GM23338 (cell line): ENCODE data around the gene TNS1. TPM values are rescaled to one million over a fixed set of nuclear protein-coding genes. Genes with fewer than 3 reads are reported as not detected.

Experiments
- ATAC-seq: fragments of 200-7000 bp; cut with Tn5 transposase; 3 replicates; pipeline ENCODE4 v1.9.1; 2020
- DNase-seq: peaks from one replicate; pipeline ENCODE4 v3.0.0-alpha.2; 2015; ENCODE audit warnings: low spot score
- H2AFZ ChIP-seq: fragments of 200-600 bp; sonication (generic); 2 replicates; pipeline ENCODE4 v1.8.0; 2016; ENCODE audit warnings: antibody characterized with exemption, mild to moderate bottlenecking, moderate library complexity
- H3F3A ChIP-seq: fragments of 200-600 bp; sonication (generic); replicated peaks from 2 replicates; pipeline ENCODE4 v1.8.0; 2017; ENCODE audit warnings: antibody characterized with exemption, mixed run types, low read depth
- H3K27ac ChIP-seq: fragments of 200-600 bp; sonication (generic); 2 replicates; pipeline ENCODE4 v1.6.1; 2016; ENCODE audit warnings: low read depth
- H3K27me3 ChIP-seq: fragments of 200-600 bp; sonication (generic); 2 replicates; pipeline ENCODE4 v1.8.0; 2016; ENCODE audit warnings: mild to moderate bottlenecking, mixed run types, moderate library complexity; ENCODE audit not compliant: insufficient read depth
- H3K36me3 ChIP-seq: fragments of 200-600 bp; sonication (generic); 2 replicates; pipeline ENCODE4 v1.8.0; 2016; ENCODE audit warnings: mild to moderate bottlenecking; ENCODE audit not compliant: insufficient read depth
- H3K4me1 ChIP-seq: fragments of 200-600 bp; sonication (generic); 2 replicates; pipeline ENCODE4 v1.8.0; 2016; ENCODE audit warnings: mild to moderate bottlenecking, moderate library complexity; ENCODE audit not compliant: insufficient read depth
- H3K4me2 ChIP-seq: fragments of 200-600 bp; sonication (generic); 2 replicates; pipeline ENCODE4 v1.7.1; 2017; ENCODE audit warnings: mixed run types
- H3K4me3 ChIP-seq: fragments of 200-600 bp; sonication (generic); 2 replicates; pipeline ENCODE4 v1.6.1; 2016; ENCODE audit warnings: mixed run types
- H3K79me2 ChIP-seq: fragments of 200-600 bp; sonication (generic); replicated peaks from 2 replicates; pipeline ENCODE4 v1.8.0; 2017; ENCODE audit warnings: mild to moderate bottlenecking; ENCODE audit not compliant: insufficient read depth
- H3K9me2 ChIP-seq: fragments of 200-600 bp; sonication (generic); 2 replicates; pipeline ENCODE4 v1.8.0; 2017; ENCODE audit not compliant: insufficient read depth
- H4K20me1 ChIP-seq: fragments of 200-600 bp; sonication (generic); replicated peaks from 2 replicates; pipeline ENCODE4 v1.8.0; 2017; ENCODE audit warnings: mild to moderate bottlenecking; ENCODE audit not compliant: insufficient read depth
- H3K27ac Mint-ChIP-seq: 2 replicates; pipeline ENCODE4 v1.8.0; 2020; ENCODE audit warnings: inconsistent platforms, mild to moderate bottlenecking, moderate library complexity, mixed read lengths
- H3K27me3 Mint-ChIP-seq: 3 replicates; pipeline ENCODE4 v1.8.0; 2022; ENCODE audit warnings: low read depth, mild to moderate bottlenecking, moderate library complexity, mixed read lengths, inconsistent platforms; ENCODE audit not compliant: insufficient read depth, poor library complexity
- H3K36me3 Mint-ChIP-seq: 3 replicates; pipeline ENCODE4 v1.8.0; 2021; ENCODE audit warnings: low read depth, mild to moderate bottlenecking, inconsistent platforms, moderate library complexity, mixed read lengths
- H3K4me1 Mint-ChIP-seq: 3 replicates; pipeline ENCODE4 v1.8.0; 2020; ENCODE audit warnings: mild to moderate bottlenecking, inconsistent platforms, mixed read lengths
- H3K4me3 Mint-ChIP-seq: 3 replicates; pipeline ENCODE4 v1.8.0; 2021; ENCODE audit warnings: moderate library complexity, mild to moderate bottlenecking, inconsistent platforms, mixed read lengths
- H3K9me3 Mint-ChIP-seq: 3 replicates; pipeline ENCODE4 v1.8.0; 2020; ENCODE audit warnings: moderate library complexity, mild to moderate bottlenecking, inconsistent platforms, mixed read lengths
- CREB1 ChIP-seq: fragments of 250-450 bp; sonication (Bioruptor Pico); IDR thresholded peaks from 2 replicates; pipeline ENCODE4 v1.5.0; 2020; ENCODE audit warnings: low read depth, mild to moderate bottlenecking, moderate library complexity
- EZH2phosphoT487 ChIP-seq: fragments of 200-600 bp; sonication (generic); IDR thresholded peaks from one replicate; pipeline ENCODE4 v1.8.1; 2018; ENCODE audit warnings: antibody characterized with exemption; ENCODE audit not compliant: unreplicated experiment
- JUNB ChIP-seq: IDR thresholded peaks from one replicate; pipeline ENCODE4 v1.6.1; 2016; ENCODE audit warnings: antibody characterized with exemption; ENCODE audit not compliant: unreplicated experiment
- POLR2AphosphoS5 ChIP-seq: IDR thresholded peaks from 2 replicates; pipeline ENCODE4 v1.6.1; 2016; ENCODE audit warnings: antibody characterized with exemption, low read depth
- REST ChIP-seq: IDR thresholded peaks from one replicate; pipeline ENCODE4 v1.6.1; 2018; ENCODE audit warnings: antibody characterized with exemption; ENCODE audit not compliant: unreplicated experiment
- ZNF331 ChIP-seq: fragments of 250-450 bp; sonication (Bioruptor Pico); IDR thresholded peaks from 2 replicates; pipeline ENCODE4 v1.5.0; 2020; ENCODE audit warnings: low read depth, mild to moderate bottlenecking, moderate library complexity
- ZNF462 ChIP-seq: fragments of 250-450 bp; sonication (Bioruptor Pico); IDR thresholded peaks from 2 replicates; pipeline ENCODE4 v1.5.0; 2020; ENCODE audit warnings: mild to moderate bottlenecking, moderate library complexity
- polyA plus RNA-seq: library from polyadenylated mRNA; unstranded; fragments of >200 nt; fragmentation: Nextera tagmentation; extraction: Ambion mirVana; gene quantifications from 2 replicates; pipeline ENCODE4 v1.2.1, GENCODE V29; 2016
- total RNA-seq: library from RNA; depleted of rRNA; stranded (reverse); fragments of >200 nt; shearing (Covaris generic); gene quantifications from 2 replicates; pipeline ENCODE4 v1.2.3, GENCODE V29; 2014

Gene TNS1
- total and polyA plus RNA-seq, 2 experiments from 2014 or later, result 2.0 to 7.4 TPM

- TF ChIP-seq REST (no peak), EZH2phosphoT487 (no peak)
Measured at GRCh38 chr2:217890445-217890844, 112.3 kb downstream of the TNS1 start (continued).

GRCh38 chr2:217889656-217890055 lies 113.1 kb downstream of the TNS1 start:
- no peaks in the 10 kb centered on the region for H3K36me3 Mint-ChIP-seq
- Histone ChIP-seq H3K36me3 (no peaks in the 10 kb centered on the region), H3K4me3 (no peak overlapping the region), H3F3A (no peaks in the 10 kb centered on the region), H2AFZ (no peak overlapping the region), H3K4me2 (no peak overlapping the region), H3K79me2 (no peaks in the 10 kb centered on the region), H3K9me2 (no peaks in the 10 kb centered on the region), H3K27ac (no peak overlapping the region), H4K20me1 (no peaks in the 10 kb centered on the region), H3K4me1 (no peaks in the 10 kb centered on the region), H3K27me3 (no peaks in the 10 kb centered on the region)
- ATAC-seq (no peak), DNase-seq (no peak)
- peaks cover 13% of the 10 kb centered on the region for H3K27me3 Mint-ChIP-seq
- H3K4me3 Mint-ChIP-seq, result no peak overlapping the region
- H3K9me3 Mint-ChIP-seq, result no peaks in the 10 kb centered on the region
- no peaks in the 10 kb centered on the region for H3K4me1 Mint-ChIP-seq
- H3K27ac Mint-ChIP-seq, result no peak overlapping the region
- TF ChIP-seq POLR2AphosphoS5, result no peak
- no peak for TF ChIP-seq CREB1 (CRISPR knock-in tag)
- no peak for TF ChIP-seq JUNB
- TF ChIP-seq REST, result no peak
- no peak for TF ChIP-seq ZNF331 (CRISPR knock-in tag)
- no peak for TF ChIP-seq ZNF462 (CRISPR knock-in tag)
